Caco-2 (cell line): ENCODE data around the gene SBF2. TPM values are rescaled to one million over a fixed set of nuclear protein-coding genes. Genes with fewer than 3 reads are reported as not detected.

ENCODE experiments used
- BruUV-seq: library from RNA; stranded (reverse); fragments of 400-500 nt; replicated peaks from 2 replicates; lab custom pipeline; 2021; lab: Mats Ljungman, UMichigan
- CTCF ChIA-PET: fragments of 300-600 bp; sonication (Branson Sonifier 250); formaldehyde crosslinking; loops from one replicate; lab custom pipeline; 2022; ENCODE audit warnings: antibody characterized with exemption; lab: Charles Lee
- POLR2A ChIA-PET: fragments of 300-600 bp; sonication (Branson Sonifier 250); formaldehyde crosslinking; loops from one replicate; lab custom pipeline; 2022; ENCODE audit warnings: antibody characterized with exemption; lab: Charles Lee
- DNase-seq, 2 experiments: peaks; one replicate each; pipeline versions ENCODE4 v3.0.0 to v3.0.0-alpha.2; 2020 to 2022
- H3K27me3 ChIP-seq: replicated peaks from 2 replicates; pipeline ENCODE4 v1.6.0; 2011; ENCODE audit warnings: low read length; ENCODE audit not compliant: control insufficient read depth, insufficient read depth
- H3K36me3 ChIP-seq: 2 replicates; pipeline ENCODE4 v1.5.1; 2011; ENCODE audit warnings: low read length; ENCODE audit not compliant: control insufficient read depth, insufficient read depth
- H3K4me1 ChIP-seq: fragments of 250-450 bp; sonication (Bioruptor Pico); 2 replicates; pipeline ENCODE4 v1.5.1; 2020; ENCODE audit warnings: mild to moderate bottlenecking
- H3K4me3 ChIP-seq: 2 replicates; pipeline ENCODE4 v1.5.1; 2011; ENCODE audit warnings: low read depth, mild to moderate bottlenecking, control low read depth, low read length
- H3K9me3 ChIP-seq: fragments of 250-450 bp; sonication (Bioruptor Pico); 2 replicates; pipeline ENCODE4 v1.5.1; 2020; ENCODE audit warnings: mild to moderate bottlenecking, moderate library complexity
- H3K27ac Mint-ChIP-seq: one replicate; pipeline ENCODE4 v1.8.0; 2022; ENCODE audit warnings: mixed read lengths; ENCODE audit not compliant: unreplicated experiment
- H3K27me3 Mint-ChIP-seq: one replicate; pipeline ENCODE4 v1.8.0; 2022; ENCODE audit warnings: mixed read lengths; ENCODE audit not compliant: insufficient read depth, unreplicated experiment
- H3K36me3 Mint-ChIP-seq: one replicate; pipeline ENCODE4 v1.8.0; 2022; ENCODE audit warnings: mild to moderate bottlenecking, mixed read lengths; ENCODE audit not compliant: insufficient read depth, unreplicated experiment
- H3K4me1 Mint-ChIP-seq: one replicate; pipeline ENCODE4 v1.8.0; 2022; ENCODE audit warnings: low read depth, mixed read lengths; ENCODE audit not compliant: unreplicated experiment
- H3K4me3 Mint-ChIP-seq: one replicate; pipeline ENCODE4 v1.8.0; 2022; ENCODE audit warnings: mild to moderate bottlenecking, moderate library complexity, mixed read lengths; ENCODE audit not compliant: unreplicated experiment
- H3K9me3 Mint-ChIP-seq: one replicate; pipeline ENCODE4 v1.8.0; 2022; ENCODE audit warnings: mixed read lengths; ENCODE audit not compliant: unreplicated experiment
- intact Hi-C: fragments of 100-400 bp; cut with micrococcal nuclease; formaldehyde crosslinking; loops from one replicate; pipeline ENCODE4 v1.10.0; 2022; ENCODE audit not compliant: unreplicated experiment
- total RNA-seq: library from RNA; stranded (reverse); gene quantifications from 2 replicates; pipeline ENCODE4 v1.2.3, GENCODE V29; 2022
- TF ChIP-seq, protein P1 (sequence below), 2 experiments: fragments of 200-600 bp in 1 of 2; IDR thresholded peaks; 1 replicate in 1 of 2; 2 replicates in 1 of 2; pipeline versions ENCODE4 v1.5.1 to v1.8.0; 2011 to 2022; ENCODE audit warnings: antibody characterized with exemption in 1 of 2, control low read depth in 1 of 2, inconsistent platforms in 1 of 2, low read depth in 1 of 2, low read length in 1 of 2, mild to moderate bottlenecking in 1 of 2, moderate library complexity in 1 of 2; ENCODE audit not compliant: insufficient read depth in 1 of 2, severe bottlenecking in 1 of 2, unreplicated experiment in 1 of 2

SBF2 gene
- total RNA-seq, 1 experiment from 2014 or later: 72.2 TPM

DNA sequence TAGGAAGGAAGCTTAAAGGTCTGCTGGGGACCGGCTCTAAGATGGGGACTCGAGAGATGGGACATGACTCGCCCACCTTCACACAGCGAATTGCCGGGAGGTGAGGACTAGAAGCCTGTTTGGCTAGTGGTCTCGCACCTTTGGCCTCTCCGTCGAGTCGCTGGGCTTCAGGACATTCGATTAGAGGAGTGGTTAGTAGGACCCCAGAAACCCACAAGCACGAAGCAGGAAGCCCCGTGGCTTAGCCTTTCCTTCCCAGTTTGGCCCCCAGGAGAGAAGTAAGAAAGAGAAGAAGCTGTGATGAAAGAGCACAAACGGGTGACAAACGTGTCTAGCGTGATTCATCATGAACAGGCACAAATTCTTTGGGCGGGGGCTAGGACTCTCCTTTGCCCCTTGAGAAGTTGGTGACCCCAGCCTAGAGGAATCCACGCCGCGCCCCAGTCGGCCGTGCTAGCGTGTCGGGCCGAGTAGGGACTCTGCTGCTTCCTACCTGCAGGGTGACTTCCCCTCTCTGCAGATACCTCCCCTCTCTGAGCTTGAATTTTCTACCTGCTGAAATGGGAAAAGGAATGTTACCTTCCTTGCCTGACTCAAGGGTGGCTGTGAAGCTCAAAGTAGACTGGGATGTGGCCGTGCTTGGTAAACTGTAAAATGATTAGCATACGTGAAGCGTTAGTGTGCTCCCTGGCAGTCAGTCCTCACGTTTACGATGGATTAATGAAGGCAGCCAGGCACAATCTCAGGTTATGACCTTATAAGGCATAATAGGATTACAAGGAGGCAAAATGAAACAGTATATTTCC lies 9.7 kb upstream of the SBF2 start:
- Mint-ChIP-seq H3K27ac (peak overlapping the region; percentile 81), H3K27me3 (peaks cover 3% of the 10 kb centered on the region), H3K9me3 (no peaks in the 10 kb centered on the region), H3K4me1 (peaks cover 22% of the 10 kb centered on the region), H3K36me3 (peaks cover 65% of the 10 kb centered on the region), H3K4me3 (peak overlapping the region; percentile 85)
- Histone ChIP-seq H3K36me3 (0 out of 2 replicates have a peak, but pooled peaks cover 2% of the 10 kb centered on the region), H3K9me3 (no peaks in the 10 kb centered on the region), H3K4me3 (peak overlapping the region; percentile 64), H3K4me1 (peaks cover 15% of the 10 kb centered on the region), H3K27me3 (no peaks in the 10 kb centered on the region)
- TF ChIP-seq, protein P1, sequence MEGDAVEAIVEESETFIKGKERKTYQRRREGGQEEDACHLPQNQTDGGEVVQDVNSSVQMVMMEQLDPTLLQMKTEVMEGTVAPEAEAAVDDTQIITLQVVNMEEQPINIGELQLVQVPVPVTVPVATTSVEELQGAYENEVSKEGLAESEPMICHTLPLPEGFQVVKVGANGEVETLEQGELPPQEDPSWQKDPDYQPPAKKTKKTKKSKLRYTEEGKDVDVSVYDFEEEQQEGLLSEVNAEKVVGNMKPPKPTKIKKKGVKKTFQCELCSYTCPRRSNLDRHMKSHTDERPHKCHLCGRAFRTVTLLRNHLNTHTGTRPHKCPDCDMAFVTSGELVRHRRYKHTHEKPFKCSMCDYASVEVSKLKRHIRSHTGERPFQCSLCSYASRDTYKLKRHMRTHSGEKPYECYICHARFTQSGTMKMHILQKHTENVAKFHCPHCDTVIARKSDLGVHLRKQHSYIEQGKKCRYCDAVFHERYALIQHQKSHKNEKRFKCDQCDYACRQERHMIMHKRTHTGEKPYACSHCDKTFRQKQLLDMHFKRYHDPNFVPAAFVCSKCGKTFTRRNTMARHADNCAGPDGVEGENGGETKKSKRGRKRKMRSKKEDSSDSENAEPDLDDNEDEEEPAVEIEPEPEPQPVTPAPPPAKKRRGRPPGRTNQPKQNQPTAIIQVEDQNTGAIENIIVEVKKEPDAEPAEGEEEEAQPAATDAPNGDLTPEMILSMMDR (IDR thresholded peaks at IDR 0.05; ENCODE audit: insufficient read depth in 1 of 2, low read depth in 1 of 2, low read length in 1 of 2, severe bottlenecking in 1 of 2, unreplicated experiment in 1 of 2): no peak
- CTCF ChIA-PET: interaction anchor here (0.6 to 4.5 kb wide), 15 partner anchors 11 to 1057 kb away, joined by 3 to 44 read pairs (median 5); no protein-coding TSS in a partner anchor
- TSS peak; percentile 57 for BruUV-seq
- POLR2A ChIA-PET: interaction anchor here (0.6 to 2.9 kb wide), 21 partner anchors 8 to 843 kb away, joined by 3 to 22 read pairs (median 4); partner anchors contain the start of genes CTR9 and ZNF143
- DNase-seq: peak; percentile 82 to 87
- intact Hi-C loops: loop anchor here (1.0 to 5.0 kb wide), 8 partner anchors 9 to 690 kb away; partner anchors contain the start of genes CTR9 and SBF2

DNA sequence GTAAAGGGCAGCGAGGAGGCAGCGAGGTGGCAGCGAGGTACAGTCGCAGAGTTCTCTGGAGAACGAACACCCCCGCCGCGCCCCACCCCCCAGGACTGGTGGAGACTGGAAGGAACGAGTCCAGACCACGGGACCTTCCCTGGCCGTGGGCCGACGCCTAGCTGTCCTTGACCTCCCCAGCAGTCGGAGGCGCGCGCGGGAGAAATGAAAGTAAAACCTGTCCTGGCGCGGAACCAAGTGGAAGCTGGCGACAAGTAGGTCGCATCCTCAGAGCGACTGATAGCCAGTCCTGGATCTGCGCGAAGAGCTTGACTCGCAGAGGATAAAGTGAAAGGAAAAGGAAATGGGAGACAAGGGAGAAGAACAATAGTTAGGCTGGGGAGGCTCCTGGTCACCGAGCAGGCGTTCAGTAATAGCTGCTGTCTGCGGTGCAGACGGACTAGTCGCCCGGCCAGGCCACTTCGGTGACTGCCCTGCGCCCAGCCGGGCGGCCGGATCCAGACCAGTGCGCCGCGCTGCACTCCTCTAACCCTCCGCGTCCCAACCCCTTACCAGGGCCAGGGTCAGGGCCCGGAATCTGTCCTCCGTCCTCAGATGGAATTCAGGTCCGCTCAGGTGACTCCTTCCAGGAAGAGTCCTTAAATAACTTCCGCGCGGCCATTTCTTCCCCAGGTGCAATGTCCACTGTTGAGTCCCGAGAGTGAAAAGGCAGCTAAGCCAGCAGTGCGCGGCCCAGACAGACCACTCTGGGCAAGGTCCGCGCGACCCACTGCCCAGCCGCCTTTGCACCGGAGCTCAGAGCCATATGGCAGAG lies 8.9 kb upstream of the SBF2 start:
- TF ChIP-seq, protein P1 (IDR thresholded peaks at IDR 0.05; ENCODE audit: insufficient read depth in 1 of 2, low read depth in 1 of 2, low read length in 1 of 2, severe bottlenecking in 1 of 2, unreplicated experiment in 1 of 2): no peak
- H3K9me3 Mint-ChIP-seq: no peaks in the 10 kb centered on the region
- no peaks in the 10 kb centered on the region for H3K27me3 ChIP-seq
- no peaks in the 10 kb centered on the region for H3K9me3 ChIP-seq
- peak; percentile 78 to 83 for DNase-seq
- no TSS peak for BruUV-seq
- H3K4me3 Mint-ChIP-seq: peak overlapping the region; percentile 85
- ChIA-PET CTCF (interaction anchor here (0.9 to 4.5 kb wide), 7 partner anchors 15 to 544 kb away, joined by 3 to 44 read pairs (median 6); no protein-coding TSS in a partner anchor), POLR2A (interaction anchor here (1.1 to 2.5 kb wide), 5 partner anchors 10 to 121 kb away, joined by 3 to 21 read pairs (median 5); no protein-coding TSS in a partner anchor)
- H3K36me3 ChIP-seq: 0 out of 2 replicates have a peak, but pooled peaks cover 2% of the 10 kb centered on the region
- H3K4me1 ChIP-seq: peaks cover 8% of the 10 kb centered on the region; the same call in 1 of the 2 replicates
- H3K4me3 ChIP-seq: peak overlapping the region; percentile 64
- H3K27ac Mint-ChIP-seq: peak overlapping the region; percentile 81
- H3K27me3 Mint-ChIP-seq: no peaks in the 10 kb centered on the region
- peaks cover 65% of the 10 kb centered on the region for H3K36me3 Mint-ChIP-seq
- intact Hi-C loops: loop anchor here (1.0 to 5.0 kb wide), 3 partner anchors 9 to 449 kb away; partner anchors contain the start of genes CTR9 and SBF2
- H3K4me1 Mint-ChIP-seq: peaks cover 17% of the 10 kb centered on the region
